Measurements from ENCODE around the gene NRXN3.

Gene NRXN3

DNA sequence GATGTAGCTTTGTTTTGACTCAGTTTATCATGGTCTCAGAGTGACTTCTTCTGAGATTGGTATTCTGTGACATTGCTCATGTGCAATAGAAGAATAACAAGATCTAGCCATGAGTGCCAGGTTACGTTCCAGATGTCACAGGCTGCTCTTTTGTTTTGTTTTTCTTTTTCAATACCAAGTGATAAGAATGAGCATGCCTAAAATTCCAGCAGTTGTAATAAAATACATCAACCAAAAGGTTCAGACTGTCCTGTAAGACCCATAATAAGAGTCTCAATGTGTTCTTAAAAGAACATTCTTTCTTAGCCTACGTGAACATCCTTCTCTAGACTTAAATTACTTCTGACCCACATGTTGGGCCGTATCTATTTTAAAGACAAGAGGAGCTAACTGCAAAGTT, 1371.9 kb downstream of the NRXN3 start:
- DNase-seq (ENCODE audit: low read depth), result no peak

DNA sequence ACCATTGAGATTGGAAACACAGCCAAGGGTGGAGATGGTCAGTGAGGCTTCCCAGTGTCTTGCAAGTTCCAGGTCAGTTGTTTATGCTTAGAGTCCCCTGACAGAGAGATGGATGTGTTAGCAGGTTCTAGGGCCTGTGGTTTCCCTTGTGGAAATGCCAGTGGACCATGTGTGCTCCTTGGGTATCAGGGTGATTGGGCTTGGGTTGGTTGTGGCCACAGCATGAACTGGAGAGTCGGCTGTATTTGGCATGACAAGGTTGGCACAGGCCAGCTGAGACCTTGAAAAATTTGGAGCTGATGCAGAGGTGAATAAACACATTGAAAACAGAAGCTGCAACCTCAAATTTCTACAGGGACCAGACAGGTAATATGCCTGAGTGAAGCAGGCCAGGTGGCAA, 1373.2 kb downstream of the NRXN3 start:
- DNase-seq (ENCODE audit: low read depth), result no peak

DNA sequence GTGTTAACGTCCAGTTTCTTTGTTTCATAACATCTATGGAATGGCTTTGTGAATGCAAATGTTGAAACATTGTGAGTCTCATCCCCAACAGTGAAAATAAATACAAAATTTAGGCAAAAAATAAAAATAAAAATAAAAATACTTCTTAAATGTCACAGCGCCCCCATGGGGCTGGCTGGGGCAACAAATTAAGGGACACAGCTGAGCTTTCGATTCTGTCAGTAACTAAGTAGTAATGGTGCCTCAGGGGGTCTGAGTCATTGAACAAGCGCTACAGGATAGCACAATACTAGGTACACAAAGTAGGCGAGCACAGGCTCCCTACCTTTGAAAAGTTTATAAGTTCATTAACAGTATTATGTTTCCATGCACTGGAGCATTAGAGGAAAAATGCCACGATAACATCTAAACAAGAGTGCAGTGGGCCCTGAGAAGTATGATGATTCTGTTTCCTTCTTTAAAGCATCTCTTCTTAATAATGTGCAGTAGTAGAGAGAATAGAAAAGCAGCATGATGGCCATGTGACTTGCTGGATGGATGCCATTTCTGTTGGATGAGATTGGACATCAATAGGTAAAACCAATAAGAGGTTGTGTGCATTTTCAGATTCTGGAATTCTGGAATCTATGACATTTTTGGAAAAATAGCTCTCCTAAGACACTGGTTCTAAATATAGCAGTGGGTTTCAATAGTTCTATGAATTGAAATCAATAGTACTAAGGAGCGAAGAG, 1374.0 kb downstream of the NRXN3 start:
- DNase-seq (ENCODE audit: low read depth), result no peak

DNA sequence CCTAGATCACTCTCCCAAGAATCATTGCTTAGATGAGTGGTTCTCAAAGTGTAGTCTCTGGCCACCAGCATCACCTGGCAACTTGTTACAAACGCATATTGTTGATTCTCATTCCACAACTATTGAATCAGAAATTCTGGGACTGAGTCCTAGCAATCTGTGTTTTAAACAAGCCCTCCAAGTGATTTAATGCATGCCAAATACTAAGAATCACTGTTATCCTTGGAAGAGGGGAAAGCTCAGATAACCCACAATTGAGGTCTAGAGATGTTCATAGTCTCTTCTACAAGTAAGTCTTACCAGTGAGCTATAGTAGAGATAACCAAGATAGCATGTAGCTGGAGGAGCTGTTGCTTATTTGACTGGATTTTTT, 1374.5 kb downstream of the NRXN3 start:
- no peak for DNase-seq (ENCODE audit: low read depth)

DNA sequence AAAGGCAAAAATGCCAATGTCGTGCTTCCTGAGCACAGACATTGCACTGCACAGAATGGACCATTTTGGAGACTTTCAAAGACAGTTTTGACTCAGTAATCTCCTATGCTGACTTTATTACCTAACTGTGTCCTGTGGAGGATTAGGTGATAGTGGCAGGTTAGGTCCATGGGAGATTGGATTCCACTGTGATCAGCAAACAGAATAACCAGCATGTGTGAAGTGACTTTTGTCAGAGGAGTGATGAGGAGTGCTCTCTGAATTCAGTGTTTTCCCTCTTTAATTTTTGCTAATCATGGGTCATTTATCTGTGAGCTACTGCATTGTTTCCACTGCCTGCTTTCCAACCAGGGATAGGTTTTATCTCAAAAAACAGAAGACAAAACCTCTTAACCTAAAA, 1378.7 kb downstream of the NRXN3 start:
- no peak for DNase-seq (ENCODE audit: low read depth)

DNA sequence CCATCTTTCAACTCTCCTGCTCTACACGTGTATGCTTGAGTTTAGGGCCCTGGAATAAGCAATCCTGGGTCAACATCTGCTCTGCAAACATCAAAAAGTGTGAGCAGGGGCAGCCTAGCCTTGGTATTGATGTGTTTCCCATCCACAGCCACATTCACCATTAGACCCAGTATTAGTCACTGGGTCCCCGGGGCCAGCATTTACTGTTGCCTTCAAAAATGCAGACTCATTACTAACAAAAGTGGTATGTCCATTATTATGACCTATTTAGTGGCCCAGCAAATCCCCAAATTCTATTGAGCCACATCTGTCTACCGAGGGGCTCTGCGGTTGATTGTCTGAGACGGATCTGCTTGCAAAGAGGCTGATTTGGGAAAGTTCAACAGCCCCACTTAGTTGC, 1379.3 kb downstream of the NRXN3 start:
- DNase-seq (ENCODE audit: low read depth), result no peak

DNA sequence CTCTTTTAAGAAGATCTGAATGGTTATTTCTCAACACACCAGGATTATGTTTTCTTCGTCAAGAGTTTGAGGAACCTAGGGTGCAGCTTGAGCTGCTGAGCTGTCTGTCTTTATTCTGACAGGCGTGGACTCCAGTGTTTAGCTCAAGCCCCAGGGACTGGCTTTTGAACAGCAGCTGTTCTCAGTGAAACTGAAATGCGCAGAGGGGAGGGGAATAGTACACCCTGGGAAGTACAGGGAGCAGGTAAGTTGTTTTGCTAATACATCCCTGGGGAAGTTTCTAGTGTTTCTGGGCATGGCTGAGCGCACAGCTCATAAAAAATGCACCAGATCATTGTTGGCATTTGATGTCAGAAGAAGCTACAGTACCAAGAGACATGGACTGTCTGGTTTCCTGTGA, 1381.3 kb downstream of the NRXN3 start:
- no peak for DNase-seq (ENCODE audit: low read depth)

DNA sequence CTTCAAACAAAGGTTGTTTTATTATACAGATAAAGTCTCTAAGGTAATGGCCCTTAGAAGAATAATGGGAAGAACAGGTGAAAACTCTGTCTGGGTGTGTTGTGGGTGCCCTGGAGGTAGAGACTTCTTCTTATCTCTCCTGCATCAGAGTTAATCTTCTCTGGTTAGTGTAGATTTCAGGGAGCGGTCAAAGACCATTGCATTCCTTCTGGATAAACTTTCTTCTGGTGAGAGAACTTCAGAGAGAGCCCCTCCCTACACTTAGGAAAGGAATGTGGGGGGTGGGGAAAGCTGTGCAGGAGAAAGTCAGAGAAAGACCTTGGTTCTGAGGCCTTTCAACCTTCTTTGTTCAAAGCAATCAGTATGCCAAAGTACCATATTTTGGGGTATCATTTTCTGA, 1382.6 kb downstream of the NRXN3 start:
- no peak for DNase-seq (ENCODE audit: low read depth)

DNA sequence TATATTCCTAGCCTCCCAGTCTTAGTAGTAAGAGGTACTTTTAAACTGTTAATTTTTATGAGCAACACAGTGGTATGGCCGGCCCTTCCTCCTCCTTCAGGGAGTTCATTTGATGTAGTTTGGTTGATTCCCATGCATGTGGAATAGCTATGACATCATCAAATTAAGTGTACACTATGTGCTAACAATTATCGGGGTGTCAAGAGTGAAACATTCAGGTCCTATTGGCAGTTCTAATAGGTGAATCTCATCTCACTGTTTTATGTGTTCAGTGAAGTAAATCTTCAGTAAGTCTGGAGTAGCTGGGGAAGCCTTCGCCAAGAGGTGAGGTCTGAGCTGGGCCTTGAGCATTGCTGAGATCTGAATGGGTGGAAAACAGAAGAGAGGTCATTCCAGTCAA, 1384.6 kb downstream of the NRXN3 start:
- DNase-seq (ENCODE audit: low read depth), result no peak

DNA sequence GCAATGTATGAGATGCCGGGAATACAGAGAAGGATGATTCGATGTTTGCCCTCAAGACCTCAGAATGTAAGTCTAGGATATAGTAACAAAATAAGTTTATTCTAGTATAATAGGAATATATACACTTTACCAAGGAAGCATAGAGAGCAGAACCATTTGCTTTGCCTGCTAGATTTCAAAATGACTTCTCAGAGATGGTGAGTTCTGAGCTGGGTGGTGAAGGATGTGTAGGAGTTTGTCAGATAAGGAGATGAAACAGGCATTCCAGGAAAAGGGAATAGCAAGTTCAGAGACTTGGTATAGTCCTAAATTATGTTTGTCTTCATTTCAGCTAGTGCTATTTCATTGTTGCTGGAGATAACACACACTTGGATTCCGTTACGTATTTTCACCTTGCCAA, 1385.3 kb downstream of the NRXN3 start:
- DNase-seq (ENCODE audit: low read depth), result no peak

DNA sequence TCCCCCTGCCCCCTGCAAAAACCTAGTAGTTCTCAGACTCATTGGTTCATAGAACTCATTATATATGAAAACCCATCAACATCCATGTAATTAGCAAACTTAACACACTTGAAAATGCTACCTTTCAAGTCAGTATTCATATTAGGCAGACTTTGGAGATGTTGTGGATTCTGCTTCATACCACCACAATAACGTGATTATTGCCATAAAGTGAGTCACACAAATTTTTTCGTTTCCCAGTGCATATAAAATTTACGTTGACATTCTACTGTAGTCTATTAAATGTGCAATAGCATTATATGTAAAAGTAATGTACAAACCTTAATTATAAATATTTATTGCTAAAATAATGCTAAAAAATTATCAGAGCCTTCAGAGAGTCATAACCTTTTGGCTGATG, 1387.1 kb downstream of the NRXN3 start:
- DNase-seq (ENCODE audit: low read depth), result no peak

DNA sequence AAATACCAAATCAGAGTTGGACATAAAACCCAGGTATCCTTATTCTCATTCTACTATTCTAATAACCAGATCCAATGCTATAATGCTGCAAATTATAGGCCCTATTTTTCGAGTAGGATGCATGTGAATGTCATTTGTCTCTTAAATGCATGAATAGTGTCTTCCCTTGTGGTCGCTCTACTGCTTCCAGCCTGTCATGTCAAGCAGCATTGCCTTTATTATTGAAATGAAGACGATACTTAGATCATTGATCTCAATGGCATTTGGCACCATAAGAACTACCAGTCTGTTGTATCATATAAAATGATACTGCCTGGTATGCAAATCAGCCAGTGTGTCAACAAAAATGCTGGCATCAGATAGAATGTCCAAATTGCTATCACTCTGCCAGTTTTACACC, 1392.0 kb downstream of the NRXN3 start:
- DNase-seq (ENCODE audit: low read depth), result no peak

DNA sequence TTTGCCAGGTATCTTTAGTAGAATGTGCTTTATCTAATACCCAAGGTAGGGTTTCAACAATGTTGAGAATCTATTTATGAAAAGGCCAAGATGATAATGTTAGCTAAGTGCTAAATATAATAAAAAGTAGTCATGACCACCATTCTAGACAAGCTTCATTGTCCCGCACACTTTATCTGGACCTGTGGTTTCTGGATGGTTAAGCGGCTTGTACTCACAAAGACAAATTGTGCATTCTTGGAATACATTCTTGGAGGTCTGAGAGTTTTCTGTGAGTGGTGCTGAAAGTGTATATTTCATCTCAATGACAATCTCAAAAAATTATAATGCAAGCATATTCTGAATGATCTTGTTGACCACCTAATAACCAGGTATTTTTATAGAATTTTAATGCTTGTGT, 1394.2 kb downstream of the NRXN3 start:
- DNase-seq (ENCODE audit: low read depth), result no peak

DNA sequence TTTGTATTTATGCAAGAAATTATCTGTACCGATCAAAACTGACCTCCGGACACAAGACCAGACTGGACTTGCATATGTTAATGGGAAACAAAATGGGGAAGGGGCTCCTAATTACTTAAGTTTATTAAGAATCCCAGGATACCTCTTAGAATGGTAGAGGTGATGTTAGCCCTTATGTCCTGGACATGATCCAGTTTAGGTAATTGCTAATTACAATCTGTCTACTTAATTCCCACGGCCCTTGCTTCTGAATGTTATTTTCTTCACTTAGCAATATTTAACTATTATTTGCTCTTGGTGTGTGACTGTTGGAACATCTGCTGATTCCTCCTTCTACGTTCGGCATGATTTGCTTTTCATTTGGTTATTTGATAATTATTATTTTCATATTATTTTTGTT, 1397.1 kb downstream of the NRXN3 start:
- DNase-seq (ENCODE audit: low read depth), result no peak

DNA sequence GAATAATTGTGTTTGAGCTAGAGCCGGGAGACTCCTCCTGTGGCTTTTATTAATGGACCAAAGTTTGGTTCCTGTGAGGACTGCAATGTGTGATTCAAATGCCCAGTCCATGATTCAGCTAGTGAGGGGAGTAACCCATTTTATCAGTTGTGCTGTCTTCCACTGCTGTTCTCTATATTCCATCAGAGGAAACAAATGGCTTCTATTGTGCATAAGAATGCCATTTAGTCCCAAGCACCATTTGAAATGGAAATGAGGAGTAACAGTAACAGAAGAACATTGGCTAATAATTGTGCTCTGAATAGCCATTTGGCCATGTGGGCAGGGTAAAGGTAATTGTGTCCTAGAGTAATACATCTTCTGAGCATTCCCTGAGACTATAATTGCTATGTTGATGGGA, 1398.4 kb downstream of the NRXN3 start:
- no peak for DNase-seq (ENCODE audit: low read depth)

DNA sequence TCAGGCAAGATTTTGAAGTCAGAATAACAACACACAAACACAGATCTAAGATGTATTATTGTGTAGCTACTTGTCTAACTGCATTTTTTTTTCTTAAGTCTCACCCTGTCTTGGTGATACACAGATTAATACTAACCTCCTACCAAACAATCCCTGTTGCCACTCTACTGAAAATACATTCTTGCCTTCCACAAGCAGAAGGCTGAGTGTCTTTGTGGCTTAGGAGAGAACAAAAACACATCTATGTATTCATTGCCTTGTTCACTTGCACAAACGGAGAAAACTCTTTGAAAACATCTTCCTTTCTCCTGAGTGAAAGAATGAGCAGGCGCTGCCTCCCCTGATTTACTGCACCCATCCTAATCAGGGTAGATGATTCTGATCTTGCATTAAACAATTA, 1398.9 kb downstream of the NRXN3 start:
- no peak for DNase-seq (ENCODE audit: low read depth)

DNA sequence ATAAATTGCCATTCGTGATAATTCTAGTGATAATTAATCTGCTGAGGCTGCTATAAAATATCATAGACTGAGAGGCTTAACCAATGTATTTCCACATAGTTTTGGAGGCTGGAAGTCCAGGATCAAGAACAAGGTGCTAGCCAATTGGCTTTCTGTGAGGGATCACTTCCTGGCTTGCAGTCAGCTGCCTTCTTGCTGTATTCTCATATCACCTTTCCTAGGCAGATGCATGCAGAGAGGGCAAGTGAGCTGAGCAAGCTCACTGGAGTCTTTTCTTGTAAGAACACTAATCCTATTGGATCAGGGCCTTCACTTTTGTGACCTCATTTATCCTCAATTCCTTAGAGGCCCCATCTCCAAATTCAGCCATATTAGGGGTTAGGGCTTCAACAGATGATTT, 1400.5 kb downstream of the NRXN3 start:
- no peak for DNase-seq (ENCODE audit: low read depth)

DNA sequence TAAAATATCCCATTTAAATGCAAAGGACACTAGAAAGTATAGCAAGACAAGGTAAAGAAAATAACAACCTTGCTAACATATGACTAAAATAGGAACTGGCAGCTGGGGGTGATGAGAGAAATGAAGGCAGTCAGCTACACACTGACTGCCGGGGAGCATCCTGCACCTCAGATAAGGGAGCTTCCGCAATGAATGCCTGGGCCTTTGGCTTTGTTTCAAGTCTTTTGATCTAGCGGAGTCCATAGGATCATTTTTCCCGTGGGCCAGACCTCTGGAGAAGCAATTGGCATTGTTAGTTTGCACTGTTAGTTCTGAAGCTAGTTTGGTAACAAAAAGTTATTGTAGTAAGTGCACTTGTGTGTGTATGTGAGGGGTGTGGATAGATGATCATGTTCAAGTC, 1401.2 kb downstream of the NRXN3 start:
- DNase-seq (ENCODE audit: low read depth), result no peak

DNA sequence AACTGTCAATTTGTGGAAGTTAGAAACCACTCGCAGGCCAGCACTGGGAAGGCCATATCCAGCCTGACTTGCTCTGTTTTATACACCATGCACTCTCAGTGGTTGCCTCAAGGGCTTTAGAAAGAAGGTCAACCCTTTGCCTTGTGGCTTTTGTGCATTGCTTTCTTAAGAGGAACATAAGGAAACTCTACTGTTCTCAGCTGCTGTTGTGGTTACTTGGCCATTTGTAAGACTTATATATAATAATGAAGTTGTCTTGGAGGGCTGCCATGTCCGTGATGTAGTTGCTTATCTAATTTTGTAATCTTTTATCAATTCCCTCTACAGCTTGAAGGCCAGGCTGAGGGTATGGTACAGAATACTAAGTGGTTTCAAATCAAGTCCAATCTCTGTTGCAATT, 1403.3 kb downstream of the NRXN3 start:
- DNase-seq (ENCODE audit: low read depth), result no peak

DNA sequence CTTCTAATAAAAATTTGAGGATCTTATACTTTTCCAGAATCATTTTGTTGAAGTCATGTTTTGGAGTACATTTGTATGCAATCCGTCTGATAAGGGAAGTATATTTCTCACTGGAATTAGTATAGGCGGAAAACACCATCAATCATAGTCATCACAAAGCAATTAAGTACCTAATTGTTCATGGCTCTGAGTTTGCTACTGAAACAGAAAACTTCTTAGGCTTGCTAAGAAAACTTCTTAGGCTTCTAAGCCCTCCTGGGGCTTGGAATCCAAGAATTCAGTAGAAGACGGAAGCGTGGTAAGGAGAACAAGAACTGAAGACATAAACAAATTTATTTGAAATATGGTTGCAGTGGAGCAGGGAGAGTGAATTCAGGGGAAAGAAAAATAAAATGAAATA, 1404.9 kb downstream of the NRXN3 start:
- DNase-seq (ENCODE audit: low read depth), result no peak

DNA sequence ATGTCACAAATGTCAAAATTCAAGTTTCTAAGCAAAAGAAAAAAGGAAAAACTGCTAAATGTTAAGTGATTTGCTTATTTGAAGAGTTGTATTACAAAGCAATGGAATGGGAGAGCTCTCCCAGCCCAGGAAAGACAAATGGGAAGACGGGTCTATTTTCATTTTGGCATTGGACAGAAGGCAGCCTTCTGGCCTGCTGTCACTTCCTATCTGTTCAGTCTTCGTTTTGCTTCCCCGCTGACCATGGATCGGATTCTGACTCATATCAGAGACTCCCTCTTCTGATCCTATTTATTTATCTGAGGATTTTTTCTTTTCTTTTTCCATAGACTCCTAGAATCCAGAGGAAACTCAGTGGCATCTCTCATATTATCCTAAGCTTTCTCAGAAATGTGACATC, 1406.3 kb downstream of the NRXN3 start:
- no peak for DNase-seq (ENCODE audit: low read depth)

DNA sequence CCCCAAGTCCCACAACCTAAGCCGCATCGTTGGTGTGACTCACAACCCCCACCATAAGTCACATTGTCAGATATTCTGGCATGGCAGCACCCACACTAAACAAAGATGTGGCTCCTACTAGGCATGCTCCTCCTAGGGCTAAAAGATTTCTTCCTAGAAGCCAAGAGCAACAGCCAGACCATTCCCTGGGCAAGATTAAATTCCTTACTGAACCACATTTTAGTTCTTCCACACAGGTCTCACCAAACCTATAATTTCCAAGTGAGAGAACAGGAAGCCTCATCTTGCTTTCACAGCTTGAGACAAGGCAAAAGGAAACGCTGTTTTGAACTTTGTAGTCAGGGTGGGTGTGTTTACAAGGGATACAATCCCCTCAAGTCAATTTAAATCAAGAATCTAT, 1408.3 kb downstream of the NRXN3 start:
- DNase-seq (ENCODE audit: low read depth), result no peak

DNA sequence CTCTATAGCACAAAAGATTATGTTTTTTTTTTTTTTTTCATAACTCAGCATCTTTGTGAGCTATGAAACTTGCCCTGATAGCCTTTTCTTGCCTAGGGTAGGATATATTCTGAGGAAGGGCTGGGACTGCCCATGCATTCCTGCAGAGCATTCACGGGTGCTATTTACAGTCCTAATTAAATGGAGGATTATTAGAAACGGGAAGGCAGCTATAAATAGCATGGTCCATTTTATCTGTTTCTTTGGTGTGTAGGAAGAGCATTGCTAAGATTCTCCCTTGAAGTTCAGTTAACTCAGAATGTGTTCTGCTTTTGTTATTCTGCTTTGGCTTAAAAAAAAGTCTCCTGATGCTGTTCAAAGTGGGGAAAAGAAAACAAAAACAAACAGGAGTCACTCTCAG, 1410.2 kb downstream of the NRXN3 start:
- no peak for DNase-seq (ENCODE audit: low read depth)

DNA sequence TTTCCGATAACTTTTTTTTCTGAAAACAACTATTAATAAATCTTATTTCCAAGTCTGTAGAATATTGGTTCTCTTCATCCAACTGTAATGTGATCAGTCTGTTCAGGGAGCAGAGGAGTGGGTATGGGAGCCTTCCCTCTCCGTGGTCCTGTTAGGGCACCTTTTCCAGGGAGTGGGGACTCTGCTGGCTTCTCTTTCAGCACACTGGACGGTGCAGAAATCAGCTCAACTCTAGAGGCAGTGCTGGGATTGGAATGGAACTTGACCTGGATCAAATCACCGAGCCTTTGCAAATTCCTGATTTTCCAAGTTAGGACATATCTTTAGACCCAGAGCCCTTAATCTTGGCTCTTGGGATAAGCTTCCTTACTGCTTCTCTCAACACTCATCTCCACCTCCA, 1410.7 kb downstream of the NRXN3 start:
- no peak for DNase-seq (ENCODE audit: low read depth)

Measured in T-helper 22 cell (primary cell).